ENCODE results near the gene SETD2. TPM values are rescaled to one million over a fixed set of nuclear protein-coding genes. Genes with fewer than 3 reads are reported as not detected.

SETD2 gene
- total RNA-seq, 2 experiments from 2014 or later: 55.7 to 74.5 TPM

DNA sequence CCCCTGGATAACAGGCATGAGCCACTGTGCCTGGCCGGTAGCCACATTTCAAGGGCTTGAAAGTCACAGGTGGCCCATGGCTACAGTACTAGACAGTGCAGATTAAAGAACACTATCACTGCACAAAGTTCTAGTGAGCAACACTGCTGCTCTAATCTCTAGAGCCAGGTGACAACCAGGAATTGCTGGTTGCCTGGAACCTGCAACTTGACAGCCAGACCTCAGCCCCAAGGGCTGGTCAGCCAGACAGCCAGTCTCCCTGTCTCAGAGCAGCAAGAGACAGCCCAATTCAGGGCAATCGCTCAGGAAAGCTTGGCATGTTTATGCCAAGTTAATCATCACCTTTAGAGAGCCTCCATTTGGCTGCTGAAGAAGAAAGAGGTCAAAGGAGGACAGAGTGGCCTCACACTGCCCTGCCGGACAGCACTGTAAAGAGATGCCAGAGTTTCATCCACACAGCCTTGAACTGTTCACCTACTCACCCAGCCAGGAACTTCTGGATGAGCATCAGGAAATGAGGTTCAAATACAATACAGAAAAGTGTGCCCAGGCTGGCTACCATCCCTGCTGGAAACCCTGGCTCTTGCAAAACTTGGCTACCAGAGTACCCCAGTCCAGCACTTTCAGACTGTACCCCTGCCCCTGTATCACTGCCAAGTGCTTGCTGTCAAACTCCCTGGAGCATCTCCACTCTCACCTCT is 193.4 kb downstream of the SETD2 start:
- intact Hi-C loops (cut with micrococcal nuclease; ENCODE audit: unreplicated experiment): loop anchor here (2.0 to 5.0 kb wide), 2 partner anchors 18 to 423 kb away; no protein-coding TSS in a partner anchor
- TF ChIP-seq, protein P1, sequence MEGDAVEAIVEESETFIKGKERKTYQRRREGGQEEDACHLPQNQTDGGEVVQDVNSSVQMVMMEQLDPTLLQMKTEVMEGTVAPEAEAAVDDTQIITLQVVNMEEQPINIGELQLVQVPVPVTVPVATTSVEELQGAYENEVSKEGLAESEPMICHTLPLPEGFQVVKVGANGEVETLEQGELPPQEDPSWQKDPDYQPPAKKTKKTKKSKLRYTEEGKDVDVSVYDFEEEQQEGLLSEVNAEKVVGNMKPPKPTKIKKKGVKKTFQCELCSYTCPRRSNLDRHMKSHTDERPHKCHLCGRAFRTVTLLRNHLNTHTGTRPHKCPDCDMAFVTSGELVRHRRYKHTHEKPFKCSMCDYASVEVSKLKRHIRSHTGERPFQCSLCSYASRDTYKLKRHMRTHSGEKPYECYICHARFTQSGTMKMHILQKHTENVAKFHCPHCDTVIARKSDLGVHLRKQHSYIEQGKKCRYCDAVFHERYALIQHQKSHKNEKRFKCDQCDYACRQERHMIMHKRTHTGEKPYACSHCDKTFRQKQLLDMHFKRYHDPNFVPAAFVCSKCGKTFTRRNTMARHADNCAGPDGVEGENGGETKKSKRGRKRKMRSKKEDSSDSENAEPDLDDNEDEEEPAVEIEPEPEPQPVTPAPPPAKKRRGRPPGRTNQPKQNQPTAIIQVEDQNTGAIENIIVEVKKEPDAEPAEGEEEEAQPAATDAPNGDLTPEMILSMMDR (conservative IDR thresholded peaks at IDR 0.05; ENCODE audit: low read length): no peak
- TF ChIP-seq EZH2phosphoT487 (IDR thresholded peaks at IDR 0.05; ENCODE audit: borderline replicate concordance, low read depth, low read length): no peak
- BruUV-seq (replicated peaks): no TSS peak
- Histone ChIP-seq H4K20me1 (ENCODE audit: insufficient read depth, low read length) (peaks cover 46% of the 10 kb centered on the region), H3K4me1 (ENCODE audit: insufficient read depth, low read length, poor library complexity, severe bottlenecking) (peaks cover 89% of the 10 kb centered on the region), H3K4me3 (ENCODE audit: low read depth, low read length, poor library complexity, severe bottlenecking) (peak overlapping the region; percentile 56), H3K4me2 (ENCODE audit: low read length) (peak overlapping the region; percentile 88), H3K27ac (ENCODE audit: low read depth, low read length, poor library complexity, severe bottlenecking) (peak overlapping the region; percentile 87), H2AFZ (ENCODE audit: low read length) (no peak overlapping the region), H3K79me2 (ENCODE audit: insufficient read depth, low read depth, low read length) (peaks cover 100% of the 10 kb centered on the region), H3K9me3 (ENCODE audit: low read length) (no peaks in the 10 kb centered on the region), H3K36me3 (ENCODE audit: insufficient read depth, low read length) (peaks cover 94% of the 10 kb centered on the region), H3K9me2 (ENCODE audit: insufficient read depth, low read length) (no peaks in the 10 kb centered on the region)
- CTCF ChIA-PET (ENCODE audit: unreplicated experiment): interaction anchor here (0.8 kb wide), 1 partner anchor 47 kb away, joined by 3 read pairs; no protein-coding TSS in a partner anchor
- no peak for DNase-seq (ENCODE audit: low spot score)
- POLR2A ChIA-PET: interaction anchor here (1.1 to 1.4 kb wide), 4 partner anchors 9 to 196 kb away, joined by 3 to 4 read pairs (median 3); partner anchors contain the start of gene NBEAL2

DNA sequence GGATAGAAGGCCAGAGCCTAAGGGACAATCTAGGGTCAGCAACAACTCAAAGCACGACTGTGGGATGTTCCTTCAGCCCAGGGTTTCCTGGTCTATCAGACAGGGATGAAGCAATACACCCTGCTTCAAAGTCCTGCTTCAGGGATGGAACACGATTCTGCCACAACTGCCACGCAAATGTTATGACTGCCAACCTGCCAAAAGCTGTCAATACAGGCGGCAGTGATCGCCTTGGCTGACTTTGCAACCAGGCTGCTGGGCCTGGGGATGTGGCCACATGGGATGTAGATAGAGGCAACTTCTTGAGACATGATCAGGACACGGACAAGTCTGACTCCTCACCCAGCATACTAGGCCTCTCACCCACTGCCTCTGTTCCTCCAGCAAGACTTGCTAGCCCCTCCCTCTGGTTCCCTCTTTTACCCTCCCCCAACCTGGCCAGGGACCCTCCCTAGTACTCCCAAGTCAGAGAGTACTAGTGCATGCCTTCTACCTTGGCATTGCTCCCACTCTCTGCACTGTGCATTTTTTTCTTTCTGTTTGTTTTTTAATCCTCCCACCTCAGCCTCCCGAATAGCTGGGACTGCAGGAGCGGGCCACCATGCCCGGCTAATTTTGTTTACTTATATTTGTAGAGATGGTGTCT is 195.0 kb downstream of the SETD2 start:
- peaks cover 43% of the 10 kb centered on the region for H4K20me1 ChIP-seq (ENCODE audit: insufficient read depth, low read length)

More for the DNA sequence above, 195.0 kb downstream of the SETD2 start:
- H2AFZ ChIP-seq (ENCODE audit: low read length): no peak overlapping the region
- H3K9me3 ChIP-seq (ENCODE audit: low read length): no peaks in the 10 kb centered on the region
- no peaks in the 10 kb centered on the region for H3K9me2 ChIP-seq (ENCODE audit: insufficient read depth, low read length)
- ChIA-PET CTCF (ENCODE audit: unreplicated experiment) (interaction anchor here (0.8 kb wide), 1 partner anchor 16 kb away, joined by 3 read pairs; no protein-coding TSS in a partner anchor), POLR2A (interaction anchor here (0.7 to 1.3 kb wide), 4 partner anchors 14 to 197 kb away, joined by 3 to 6 read pairs (median 3); no protein-coding TSS in a partner anchor)
- intact Hi-C loops (cut with micrococcal nuclease; ENCODE audit: unreplicated experiment): no loop called here
- peaks cover 88% of the 10 kb centered on the region for H3K36me3 ChIP-seq (ENCODE audit: insufficient read depth, low read length)
- DNase-seq (ENCODE audit: low spot score): no peak
- H3K4me2 ChIP-seq (ENCODE audit: low read length): peak overlapping the region; percentile 7; the same call in 1 of the 2 replicates
- peaks cover 93% of the 10 kb centered on the region for H3K79me2 ChIP-seq (ENCODE audit: insufficient read depth, low read depth, low read length)
- no peak overlapping the region for H3K4me3 ChIP-seq (ENCODE audit: low read depth, low read length, poor library complexity, severe bottlenecking)
- H3K4me1 ChIP-seq (ENCODE audit: insufficient read depth, low read length, poor library complexity, severe bottlenecking): peaks cover 77% of the 10 kb centered on the region
- TF ChIP-seq, protein P1 (conservative IDR thresholded peaks at IDR 0.05; ENCODE audit: low read length): no peak
- no peak for TF ChIP-seq EZH2phosphoT487 (IDR thresholded peaks at IDR 0.05; ENCODE audit: borderline replicate concordance, low read depth, low read length)
- no peak overlapping the region for H3K27ac ChIP-seq (ENCODE audit: low read depth, low read length, poor library complexity, severe bottlenecking)
- BruUV-seq (replicated peaks): no TSS peak
